C4-2B (cell line): ENCODE data around the gene PDE4D.
A peak's percentile ranks its signal among the peaks of the same experiment; 100 is the strongest.

Experiments used
- ZFX ChIP-seq: fragments of 450-650 bp; IDR thresholded peaks from 2 replicates; pipeline ENCODE4 v1.6.1; 2017
- TF ChIP-seq, protein P1 (sequence below): fragments of 450-650 bp; conservative IDR thresholded peaks from 2 replicates; pipeline ENCODE4 v1.5.1; 2017; ENCODE audit warnings: mild to moderate bottlenecking

DNA sequence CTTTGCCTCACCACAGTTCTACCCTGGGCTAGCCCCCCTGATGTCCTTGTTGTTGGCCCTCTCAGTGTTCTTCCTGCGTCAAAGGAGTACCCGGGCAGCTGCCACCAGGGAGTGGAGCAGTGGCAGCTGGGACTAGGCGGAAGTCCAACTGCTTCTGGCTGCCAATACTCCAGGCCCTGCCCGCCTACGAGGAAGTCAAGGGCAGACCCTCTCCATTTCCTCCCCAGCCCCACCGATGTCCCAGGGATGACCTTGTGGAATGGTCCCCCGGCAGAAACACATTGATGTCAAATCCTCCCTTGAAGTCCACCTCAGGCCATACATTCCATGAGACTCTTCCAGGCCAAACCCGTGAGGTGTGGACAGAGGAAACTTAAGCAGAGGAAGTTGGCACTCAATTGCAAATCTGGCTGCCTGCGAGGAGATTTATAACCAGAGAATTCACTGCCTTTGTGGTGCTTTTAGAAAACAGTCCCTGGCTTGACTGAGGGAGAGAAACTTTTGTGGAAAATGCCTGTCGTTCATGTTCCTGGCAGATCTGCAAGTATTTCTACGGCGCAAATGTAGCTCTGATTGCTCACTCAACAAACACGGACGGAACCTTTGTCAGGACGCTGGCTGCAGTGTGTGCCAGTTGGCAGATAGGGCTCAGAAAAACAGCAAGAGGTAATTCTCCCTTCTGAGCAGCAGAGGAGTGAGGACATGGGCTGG is 970.9 kb downstream of the PDE4D start:
- TF ChIP-seq, protein P1, sequence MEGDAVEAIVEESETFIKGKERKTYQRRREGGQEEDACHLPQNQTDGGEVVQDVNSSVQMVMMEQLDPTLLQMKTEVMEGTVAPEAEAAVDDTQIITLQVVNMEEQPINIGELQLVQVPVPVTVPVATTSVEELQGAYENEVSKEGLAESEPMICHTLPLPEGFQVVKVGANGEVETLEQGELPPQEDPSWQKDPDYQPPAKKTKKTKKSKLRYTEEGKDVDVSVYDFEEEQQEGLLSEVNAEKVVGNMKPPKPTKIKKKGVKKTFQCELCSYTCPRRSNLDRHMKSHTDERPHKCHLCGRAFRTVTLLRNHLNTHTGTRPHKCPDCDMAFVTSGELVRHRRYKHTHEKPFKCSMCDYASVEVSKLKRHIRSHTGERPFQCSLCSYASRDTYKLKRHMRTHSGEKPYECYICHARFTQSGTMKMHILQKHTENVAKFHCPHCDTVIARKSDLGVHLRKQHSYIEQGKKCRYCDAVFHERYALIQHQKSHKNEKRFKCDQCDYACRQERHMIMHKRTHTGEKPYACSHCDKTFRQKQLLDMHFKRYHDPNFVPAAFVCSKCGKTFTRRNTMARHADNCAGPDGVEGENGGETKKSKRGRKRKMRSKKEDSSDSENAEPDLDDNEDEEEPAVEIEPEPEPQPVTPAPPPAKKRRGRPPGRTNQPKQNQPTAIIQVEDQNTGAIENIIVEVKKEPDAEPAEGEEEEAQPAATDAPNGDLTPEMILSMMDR, result no peak
- peak; percentile 24; the same call in 1 of the 2 replicates for TF ChIP-seq ZFX
